Activated T-cell treated with anti-CD3 and anti-CD28 coated beads, Interleukin-2, amount 50 U/mL, for 24 hours (primary cell): ENCODE data around the gene RASA3.
A peak's percentile ranks its signal among the peaks of the same experiment; 100 is the strongest.

Experiments used
- DNase-seq: peaks from one replicate; pipeline ENCODE4 v3.0.0-alpha.2; 2020
- H3K27ac Mint-ChIP-seq: 2 replicates; pipeline ENCODE4 v1.8.0; 2020; ENCODE audit warnings: mild to moderate bottlenecking, mixed read lengths
- H3K27me3 Mint-ChIP-seq: 2 replicates; pipeline ENCODE4 v1.8.0; 2020; ENCODE audit warnings: mixed read lengths
- H3K36me3 Mint-ChIP-seq: 2 replicates; pipeline ENCODE4 v1.8.0; 2020; ENCODE audit warnings: low read depth, mixed read lengths
- H3K4me1 Mint-ChIP-seq: 2 replicates; pipeline ENCODE4 v1.8.0; 2020; ENCODE audit warnings: low read depth, mixed read lengths
- H3K4me3 Mint-ChIP-seq: 2 replicates; pipeline ENCODE4 v1.8.0; 2020; ENCODE audit warnings: mild to moderate bottlenecking, moderate library complexity, mixed read lengths
- H3K9me3 Mint-ChIP-seq: 2 replicates; pipeline ENCODE4 v1.8.0; 2020; ENCODE audit warnings: mixed read lengths

The RASA3 gene

GRCh38 chr13:113951246-113951999 is 181.0 kb downstream of the RASA3 start:
- H3K4me1 Mint-ChIP-seq, result peaks cover 6% of the 10 kb centered on the region
- peaks cover 22% of the 10 kb centered on the region for H3K36me3 Mint-ChIP-seq
- peak; percentile 72 for DNase-seq
- no peaks in the 10 kb centered on the region for H3K9me3 Mint-ChIP-seq
- H3K27ac Mint-ChIP-seq, result no peak overlapping the region
- H3K27me3 Mint-ChIP-seq, result no peaks in the 10 kb centered on the region
- H3K4me3 Mint-ChIP-seq, result no peak overlapping the region

GRCh38 chr13:113950451-113951245 is 181.8 kb downstream of the RASA3 start:
- Mint-ChIP-seq H3K4me1 (peaks cover 6% of the 10 kb centered on the region), H3K9me3 (no peaks in the 10 kb centered on the region), H3K4me3 (no peak overlapping the region), H3K36me3 (peaks cover 16% of the 10 kb centered on the region), H3K27me3 (no peaks in the 10 kb centered on the region), H3K27ac (no peak overlapping the region)
- DNase-seq, result no peak

- peaks cover 5% of the 10 kb centered on the region for H3K36me3 Mint-ChIP-seq
- no peaks in the 10 kb centered on the region for H3K27me3 Mint-ChIP-seq
- H3K4me1 Mint-ChIP-seq, result peaks cover 6% of the 10 kb centered on the region
- H3K4me3 Mint-ChIP-seq, result no peak overlapping the region
- H3K9me3 Mint-ChIP-seq, result no peaks in the 10 kb centered on the region
- H3K27ac Mint-ChIP-seq, result no peak overlapping the region
- no peak for DNase-seq
Measured at GRCh38 chr13:113949546-113949945, 182.9 kb downstream of the RASA3 start.

- Mint-ChIP-seq H3K4me1 (peaks cover 6% of the 10 kb centered on the region), H3K4me3 (no peak overlapping the region), H3K36me3 (no peaks in the 10 kb centered on the region), H3K27ac (no peak overlapping the region), H3K9me3 (no peaks in the 10 kb centered on the region), H3K27me3 (no peaks in the 10 kb centered on the region)
- no peak for DNase-seq
Measured at GRCh38 chr13:113948034-113948742, 184.2 kb downstream of the RASA3 start.

- no peak for DNase-seq
- Mint-ChIP-seq H3K27me3 (no peaks in the 10 kb centered on the region), H3K36me3 (no peaks in the 10 kb centered on the region), H3K9me3 (no peaks in the 10 kb centered on the region), H3K4me1 (peaks cover 6% of the 10 kb centered on the region), H3K4me3 (no peak overlapping the region), H3K27ac (no peak overlapping the region)
Measured at GRCh38 chr13:113947311-113948033, 185.0 kb downstream of the RASA3 start.

GRCh38 chr13:113946409-113947181 is 185.8 kb downstream of the RASA3 start:
- H3K4me1 Mint-ChIP-seq, result peaks cover 4% of the 10 kb centered on the region
- no peak overlapping the region for H3K4me3 Mint-ChIP-seq
- H3K9me3 Mint-ChIP-seq, result no peaks in the 10 kb centered on the region
- no peak overlapping the region for H3K27ac Mint-ChIP-seq
- no peaks in the 10 kb centered on the region for H3K27me3 Mint-ChIP-seq
- no peak for DNase-seq
- no peaks in the 10 kb centered on the region for H3K36me3 Mint-ChIP-seq

- H3K27ac Mint-ChIP-seq, result no peak overlapping the region
- H3K4me1 Mint-ChIP-seq, result no peaks in the 10 kb centered on the region
- H3K4me3 Mint-ChIP-seq, result no peak overlapping the region
- no peaks in the 10 kb centered on the region for H3K9me3 Mint-ChIP-seq
- H3K36me3 Mint-ChIP-seq, result no peaks in the 10 kb centered on the region
- no peak for DNase-seq
- H3K27me3 Mint-ChIP-seq, result no peaks in the 10 kb centered on the region
Measured at GRCh38 chr13:113945857-113946408, 186.5 kb downstream of the RASA3 start.

GRCh38 chr13:113943821-113944565 is 188.4 kb downstream of the RASA3 start:
- no peak overlapping the region for H3K4me3 Mint-ChIP-seq
- no peaks in the 10 kb centered on the region for H3K27me3 Mint-ChIP-seq
- no peak overlapping the region for H3K27ac Mint-ChIP-seq
- H3K9me3 Mint-ChIP-seq, result no peaks in the 10 kb centered on the region
- H3K4me1 Mint-ChIP-seq, result no peaks in the 10 kb centered on the region
- no peak for DNase-seq
- H3K36me3 Mint-ChIP-seq, result no peaks in the 10 kb centered on the region

- H3K9me3 Mint-ChIP-seq, result no peaks in the 10 kb centered on the region
- H3K4me1 Mint-ChIP-seq, result no peaks in the 10 kb centered on the region
- no peak overlapping the region for H3K27ac Mint-ChIP-seq
- no peaks in the 10 kb centered on the region for H3K36me3 Mint-ChIP-seq
- H3K4me3 Mint-ChIP-seq, result no peak overlapping the region
- no peaks in the 10 kb centered on the region for H3K27me3 Mint-ChIP-seq
- no peak for DNase-seq
Measured at GRCh38 chr13:113942591-113943103, 189.8 kb downstream of the RASA3 start.

- Mint-ChIP-seq H3K36me3 (no peaks in the 10 kb centered on the region), H3K4me1 (no peaks in the 10 kb centered on the region), H3K27me3 (no peaks in the 10 kb centered on the region), H3K27ac (no peak overlapping the region), H3K9me3 (no peaks in the 10 kb centered on the region), H3K4me3 (no peak overlapping the region)
- no peak for DNase-seq
Measured at GRCh38 chr13:113941571-113942191, 190.7 kb downstream of the RASA3 start.

- no peak overlapping the region for H3K4me3 Mint-ChIP-seq
- peaks cover 5% of the 10 kb centered on the region for H3K27me3 Mint-ChIP-seq
- H3K9me3 Mint-ChIP-seq, result no peaks in the 10 kb centered on the region
- no peaks in the 10 kb centered on the region for H3K36me3 Mint-ChIP-seq
- DNase-seq, result no peak
- no peak overlapping the region for H3K27ac Mint-ChIP-seq
- H3K4me1 Mint-ChIP-seq, result no peaks in the 10 kb centered on the region
Measured at GRCh38 chr13:113939944-113940297, 192.5 kb downstream of the RASA3 start.

GRCh38 chr13:113939129-113939943 is 193.1 kb downstream of the RASA3 start:
- H3K36me3 Mint-ChIP-seq, result no peaks in the 10 kb centered on the region
- no peaks in the 10 kb centered on the region for H3K9me3 Mint-ChIP-seq
- DNase-seq, result no peak
- H3K4me1 Mint-ChIP-seq, result no peaks in the 10 kb centered on the region
- H3K4me3 Mint-ChIP-seq, result no peak overlapping the region
- H3K27ac Mint-ChIP-seq, result no peak overlapping the region
- peaks cover 9% of the 10 kb centered on the region for H3K27me3 Mint-ChIP-seq
